Stimulated activated CD8-positive, alpha-beta memory T cell treated with anti-CD3 and anti-CD28 coated beads, Interleukin-7, amount 100 ng/mL, for 24 hours (primary cell): Measurements from ENCODE around the gene FZD4.

Source experiments
- DNase-seq: peaks from one replicate; pipeline ENCODE4 v3.0.0-alpha.2; 2020; ENCODE audit warnings: low read depth

Gene FZD4

DNA sequence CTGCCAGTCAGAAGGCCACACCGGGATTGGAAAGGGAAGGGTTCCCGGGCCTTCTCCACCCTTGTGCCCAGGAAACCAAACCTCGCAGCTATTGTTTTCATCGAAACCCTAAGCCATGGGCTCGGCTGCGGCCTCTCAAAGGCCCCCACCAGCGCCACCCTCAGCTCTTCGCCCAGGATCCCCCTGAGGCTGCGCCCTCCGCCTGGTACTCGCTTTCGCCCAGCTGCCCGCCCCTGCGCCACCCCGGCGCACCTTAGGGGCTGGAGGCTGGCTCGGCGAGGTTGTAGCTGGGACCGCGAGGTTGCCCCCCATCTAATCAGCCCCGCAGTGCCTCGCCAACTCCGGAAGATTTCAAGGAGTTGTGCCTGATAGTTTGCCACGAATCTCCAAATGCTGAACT is 49.0 kb downstream of the FZD4 start:
- DNase-seq: no peak

DNA sequence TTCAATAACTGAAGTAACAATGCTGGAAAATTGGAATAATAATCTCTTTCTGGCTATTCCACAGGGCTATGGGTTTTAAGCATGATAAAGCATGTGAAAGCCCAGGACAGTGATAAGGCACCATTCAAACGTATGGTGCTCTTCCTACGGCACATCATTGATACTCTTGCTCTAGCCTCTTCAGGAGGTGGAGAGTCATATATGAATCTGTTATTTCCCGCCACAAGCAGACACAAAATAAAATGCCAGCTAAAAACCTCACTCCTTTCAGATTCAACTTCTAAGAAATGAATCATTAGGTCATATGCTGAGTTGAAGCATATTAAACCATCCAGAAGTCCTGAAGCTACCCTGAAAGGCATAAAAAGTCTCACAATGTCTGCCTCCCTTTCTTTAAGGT is 49.9 kb downstream of the FZD4 start:
- no peak for DNase-seq

DNA sequence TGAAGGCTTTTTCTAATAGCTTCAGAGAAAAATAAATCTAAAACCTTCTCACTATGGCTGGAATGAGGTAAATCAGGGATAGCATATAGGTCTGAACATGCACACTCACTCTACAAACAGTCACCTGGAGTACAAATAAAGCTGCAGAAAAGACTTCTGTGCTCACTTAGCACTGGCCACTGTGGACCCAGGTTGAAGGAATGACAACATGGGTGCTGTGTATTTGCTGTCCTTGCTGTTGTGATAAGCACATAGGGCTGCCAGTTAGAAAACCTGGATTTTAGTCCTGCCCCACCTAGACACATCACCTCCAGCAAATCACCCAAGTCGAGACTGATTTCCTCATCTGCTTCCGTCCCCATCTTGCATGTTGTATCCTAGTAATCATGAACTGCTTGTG is 51.2 kb downstream of the FZD4 start:
- no peak for DNase-seq

DNA sequence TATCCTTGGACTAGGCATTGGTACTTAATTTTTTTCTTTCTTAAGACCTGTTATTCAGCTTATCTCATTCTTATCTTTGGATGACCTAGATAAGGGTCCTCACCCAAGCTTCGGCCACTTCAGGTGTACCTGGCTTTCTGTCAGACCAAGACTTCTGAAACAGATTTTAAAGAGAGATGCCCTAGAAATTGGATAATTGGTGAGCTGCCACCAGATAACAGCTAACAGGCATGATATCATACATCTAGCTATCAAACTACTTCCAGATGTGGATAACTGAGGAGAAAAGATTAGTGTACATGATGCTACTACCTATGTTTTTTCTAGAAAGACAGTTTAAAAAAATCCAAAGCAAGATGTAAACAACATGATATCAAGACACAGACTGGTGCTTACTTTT is 52.9 kb downstream of the FZD4 start:
- no peak for DNase-seq

DNA sequence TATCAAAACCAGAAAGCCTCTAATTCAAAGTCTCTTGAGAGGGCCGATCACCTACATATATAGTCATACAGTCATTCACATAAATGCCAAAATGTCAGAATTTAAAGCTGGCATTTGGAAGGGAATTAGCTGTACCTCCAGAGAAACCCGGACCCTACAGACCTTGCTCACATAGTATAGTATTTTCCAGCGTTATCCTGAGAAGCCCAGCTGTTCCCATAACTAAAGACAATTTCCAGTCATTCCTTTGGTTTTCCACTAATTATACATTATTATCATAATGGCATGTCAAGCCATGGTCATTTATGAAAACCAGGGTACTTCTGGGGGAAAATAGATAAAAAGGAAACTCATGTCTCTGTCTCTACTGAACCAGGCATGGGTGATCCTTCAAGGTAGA is 53.6 kb downstream of the FZD4 start:
- no peak for DNase-seq

DNA sequence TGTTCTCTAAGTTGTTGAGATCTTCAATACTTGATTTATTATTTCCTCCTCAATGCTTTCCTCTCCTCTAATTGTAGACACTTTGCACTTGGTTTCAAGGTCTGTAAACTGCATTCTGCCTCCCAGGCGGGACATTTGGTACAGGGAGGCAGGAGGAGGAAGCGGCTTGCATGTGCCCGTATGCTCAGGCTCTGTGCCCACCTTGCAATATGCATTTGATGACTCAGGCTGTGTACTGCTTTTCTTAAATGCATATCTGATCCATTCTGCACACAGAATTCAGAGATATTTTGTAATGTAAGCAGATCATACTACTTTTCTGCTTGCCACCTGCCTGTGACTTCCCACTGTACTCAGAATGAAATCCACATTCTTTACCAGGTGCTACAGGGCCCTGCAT is 55.0 kb downstream of the FZD4 start:
- no peak for DNase-seq

DNA sequence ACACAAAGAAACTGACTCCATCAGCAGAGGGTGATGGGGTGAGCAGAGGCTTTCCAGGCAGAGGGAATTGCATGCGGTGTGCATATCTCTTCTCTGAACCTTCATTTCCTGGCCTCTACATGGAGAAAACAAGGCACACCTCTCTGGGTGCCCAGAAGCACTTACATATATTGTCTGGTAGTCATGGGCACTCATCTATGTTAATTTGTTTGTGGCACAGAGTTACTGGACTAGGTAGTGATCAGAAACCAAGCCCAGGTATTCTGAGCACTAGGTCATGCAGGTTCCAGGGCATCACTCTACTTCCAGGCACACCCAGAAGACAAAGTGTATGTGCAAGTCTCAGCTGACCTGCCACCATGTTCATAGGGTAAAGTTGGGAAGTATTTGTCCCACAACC is 56.5 kb downstream of the FZD4 start:
- DNase-seq: no peak

DNA sequence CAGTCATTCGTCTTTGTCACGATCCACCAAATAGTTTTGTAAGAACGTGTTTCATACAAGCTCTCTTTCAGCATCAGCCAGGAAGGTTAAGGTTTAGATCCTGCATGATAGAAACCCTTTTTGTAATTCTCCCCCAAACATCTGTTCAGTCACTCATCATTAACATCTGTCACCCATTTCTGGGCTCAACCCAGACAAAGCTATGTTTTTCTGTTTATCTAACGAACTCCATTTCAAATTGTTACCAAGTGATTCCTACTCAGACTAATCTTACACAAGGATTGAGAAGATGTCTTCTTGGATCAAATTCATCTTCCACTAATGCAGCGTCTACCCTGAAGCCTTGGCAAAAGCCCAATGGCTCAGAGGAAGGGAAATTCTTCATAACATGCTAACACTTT is 58.8 kb downstream of the FZD4 start:
- no peak for DNase-seq
